ENCODE results near the gene BPHL.

DNA sequence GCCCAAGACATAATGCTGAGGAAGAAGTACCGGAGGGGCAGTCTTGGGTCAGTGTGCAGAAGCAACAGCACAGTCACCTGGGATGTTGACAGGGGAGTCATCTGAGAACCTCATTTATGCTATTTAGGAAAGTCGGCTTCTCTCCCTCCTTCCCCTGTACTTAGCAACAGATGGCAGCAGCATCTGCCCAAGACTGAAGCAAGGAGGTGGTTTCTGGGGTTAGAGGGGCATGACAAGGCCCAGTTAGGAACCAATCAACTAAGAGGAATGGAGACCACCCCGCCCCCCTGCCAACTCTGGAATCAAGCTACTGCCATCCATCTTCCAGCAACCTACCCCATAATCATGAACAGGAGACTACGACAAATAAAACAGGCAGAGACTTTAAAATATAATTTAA is 28.5 kb upstream of the BPHL start:
- TF ChIP-seq USF2 (IDR thresholded peaks at IDR 0.05) (no peak), CTCF (IDR thresholded peaks at IDR 0.05) (no peak), MYC (IDR thresholded peaks at IDR 0.05; ENCODE audit: borderline replicate concordance, low read length) (no peak), EP300 (IDR thresholded peaks at IDR 0.05) (no peak), POLR2A (IDR thresholded peaks at IDR 0.05; ENCODE audit: low read length) (no peak), HDAC2 (IDR thresholded peaks at IDR 0.05) (no peak), CEBPB (IDR thresholded peaks at IDR 0.05) (no peak)
- TF ChIP-seq, protein P1, sequence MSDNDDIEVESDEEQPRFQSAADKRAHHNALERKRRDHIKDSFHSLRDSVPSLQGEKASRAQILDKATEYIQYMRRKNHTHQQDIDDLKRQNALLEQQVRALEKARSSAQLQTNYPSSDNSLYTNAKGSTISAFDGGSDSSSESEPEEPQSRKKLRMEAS (IDR thresholded peaks at IDR 0.05): no peak

Measured in A549 (cell line).